ENCODE results near the gene GPC5.
"Not testable (repeated sequence)": the region's sequence is repeated elsewhere in the genome, so short reads cannot be mapped to it uniquely, and the experiment has no call there.

The GPC5 gene

GRCh38 chr13:91785431-91786119, 387.2 kb downstream of the GPC5 start:
- no peak for DNase-seq

- no peak for DNase-seq
Measured at GRCh38 chr13:91792054-91792453, 393.6 kb downstream of the GPC5 start.

- no peak for DNase-seq
Measured at GRCh38 chr13:91797567-91797966, 399.1 kb downstream of the GPC5 start.

GRCh38 chr13:91798338-91798737, 399.9 kb downstream of the GPC5 start:
- not testable (repeated sequence) for DNase-seq

GRCh38 chr13:91801772-91802171, 403.4 kb downstream of the GPC5 start:
- DNase-seq = not testable (repeated sequence)

- no peak for DNase-seq
Measured at GRCh38 chr13:91802957-91803356, 404.5 kb downstream of the GPC5 start.

- DNase-seq = no peak
Measured at GRCh38 chr13:91804724-91805123, 406.3 kb downstream of the GPC5 start.

- DNase-seq = no peak
Measured at GRCh38 chr13:91805605-91806004, 407.2 kb downstream of the GPC5 start.

- no peak for DNase-seq
Measured at GRCh38 chr13:91809161-91809560, 410.7 kb downstream of the GPC5 start.

- no peak for DNase-seq
Measured at GRCh38 chr13:91813253-91813652, 414.8 kb downstream of the GPC5 start.

GRCh38 chr13:91816263-91816807, 417.9 kb downstream of the GPC5 start:
- DNase-seq = no peak

GRCh38 chr13:91817250-91817649, 418.8 kb downstream of the GPC5 start:
- no peak for DNase-seq

GRCh38 chr13:91824416-91824815, 426.0 kb downstream of the GPC5 start:
- no peak for DNase-seq

- DNase-seq = no peak
Measured at GRCh38 chr13:91825516-91825915, 427.1 kb downstream of the GPC5 start.

- DNase-seq = no peak
Measured at GRCh38 chr13:91836553-91836952, 438.1 kb downstream of the GPC5 start.

GRCh38 chr13:91845612-91846011, 447.2 kb downstream of the GPC5 start:
- DNase-seq = no peak

- no peak for DNase-seq
Measured at GRCh38 chr13:91863699-91864098, 465.3 kb downstream of the GPC5 start.

- DNase-seq = no peak
Measured at GRCh38 chr13:91868351-91868750, 469.9 kb downstream of the GPC5 start.

- DNase-seq = no peak
Measured at GRCh38 chr13:91878491-91878890, 480.1 kb downstream of the GPC5 start.

- no peak for DNase-seq
Measured at GRCh38 chr13:91879360-91879759, 480.9 kb downstream of the GPC5 start.

GRCh38 chr13:91882918-91883317, 484.5 kb downstream of the GPC5 start:
- no peak for DNase-seq

GRCh38 chr13:91889641-91890040, 491.2 kb downstream of the GPC5 start:
- DNase-seq = no peak

- DNase-seq = no peak
Measured at GRCh38 chr13:91891141-91891540, 492.7 kb downstream of the GPC5 start.

GRCh38 chr13:91893040-91893439, 494.6 kb downstream of the GPC5 start:
- no peak for DNase-seq

- no peak for DNase-seq
Measured at GRCh38 chr13:91894316-91894715, 495.9 kb downstream of the GPC5 start.
